OCI-LY1 (cell line): ENCODE data around the gene RPS6KA2.

Experiments
- H2AFZ ChIP-seq: fragments of 200-600 bp; sonication (generic), shearing (Covaris generic); 2 replicates; pipeline ENCODE4 v1.6.0; 2014; ENCODE audit warnings: antibody characterized with exemption, mild to moderate bottlenecking, low read length
- H3F3A ChIP-seq: fragments of 200-600 bp; sonication (generic), shearing (Covaris generic); 2 replicates; pipeline ENCODE4 v1.6.0; 2014; ENCODE audit warnings: mild to moderate bottlenecking, antibody characterized with exemption, low read length, moderate library complexity; ENCODE audit not compliant: insufficient read depth
- H3K27ac ChIP-seq: fragments of 200-600 bp; sonication (generic); 2 replicates; pipeline ENCODE4 v1.5.1; 2014; ENCODE audit warnings: low read length, mixed run types, mild to moderate bottlenecking, low read depth; ENCODE audit not compliant: poor library complexity, severe bottlenecking
- H3K27me3 ChIP-seq: fragments of 200-600 bp; sonication (generic); 2 replicates; pipeline ENCODE4 v1.6.0; 2014; ENCODE audit warnings: antibody characterized with exemption, mild to moderate bottlenecking, low read length, moderate library complexity; ENCODE audit not compliant: insufficient read depth
- H3K36me3 ChIP-seq: fragments of 200-600 bp; sonication (generic); 2 replicates; pipeline ENCODE4 v1.6.1; 2014; ENCODE audit warnings: mild to moderate bottlenecking, antibody characterized with exemption, low read length, moderate library complexity, mixed read lengths; ENCODE audit not compliant: insufficient read depth
- H3K4me1 ChIP-seq: fragments of 200-600 bp; sonication (generic); 2 replicates; pipeline ENCODE4 v1.5.1; 2014; ENCODE audit warnings: mild to moderate bottlenecking, low read length, moderate library complexity; ENCODE audit not compliant: insufficient read depth, severe bottlenecking
- H3K4me2 ChIP-seq: fragments of 200-600 bp; sonication (generic), shearing (Covaris generic); 2 replicates; pipeline ENCODE4 v1.6.1; 2014; ENCODE audit warnings: low read length
- H3K4me3 ChIP-seq: fragments of 200-600 bp; sonication (generic); 2 replicates; pipeline ENCODE4 v1.5.1; 2014; ENCODE audit warnings: low read length, low read depth, mild to moderate bottlenecking, mixed read lengths; ENCODE audit not compliant: poor library complexity, severe bottlenecking
- H3K79me2 ChIP-seq: fragments of 200-600 bp; shearing (Covaris generic); 2 replicates; pipeline ENCODE4 v1.6.1; 2016; ENCODE audit warnings: mixed run types, low read length, mixed read lengths; ENCODE audit not compliant: insufficient read depth
- H3K9ac ChIP-seq: fragments of 200-600 bp; sonication (generic), shearing (Covaris generic); 2 replicates; pipeline ENCODE4 v1.6.1; 2014; ENCODE audit warnings: mild to moderate bottlenecking, low read length, mixed read lengths
- H3K9me2 ChIP-seq: fragments of 200-600 bp; sonication (generic), shearing (Covaris generic); 2 replicates; pipeline ENCODE4 v1.6.1; 2014; ENCODE audit warnings: low read depth, mild to moderate bottlenecking, low read length, mixed read lengths
- H3K9me3 ChIP-seq: fragments of 200-600 bp; shearing (Covaris generic); 2 replicates; pipeline ENCODE4 v1.6.1; 2014; ENCODE audit warnings: low read length, mixed read lengths
- H4K20me1 ChIP-seq: fragments of 200-600 bp; sonication (generic), shearing (Covaris generic); 2 replicates; pipeline ENCODE4 v1.6.0; 2016; ENCODE audit warnings: mild to moderate bottlenecking, low read length; ENCODE audit not compliant: insufficient read depth
- CTCF ChIP-seq: fragments of 200-600 bp; sonication (generic), shearing (Covaris generic); IDR thresholded peaks from 2 replicates; pipeline ENCODE4 v1.5.1; 2017; ENCODE audit warnings: mild to moderate bottlenecking, antibody characterized with exemption, low read length, moderate library complexity, mixed read lengths
- EZH2 ChIP-seq: fragments of 200-600 bp; sonication (generic), shearing (Covaris generic); IDR thresholded peaks from 2 replicates; pipeline ENCODE4 v1.8.0; 2017; ENCODE audit warnings: borderline replicate concordance, mixed run types, mild to moderate bottlenecking, antibody characterized with exemption, low read length, moderate library complexity, mixed read lengths

The RPS6KA2 gene

GRCh38 chr6:166507380-166507779 is 119.7 kb downstream of the RPS6KA2 start:
- Histone ChIP-seq H3K79me2 (no peaks in the 10 kb centered on the region), H3K9me3 (no peaks in the 10 kb centered on the region), H3K4me2 (no peak overlapping the region), H3K27me3 (peaks cover 3% of the 10 kb centered on the region; the same call in 1 of the 2 replicates), H3K27ac (no peak overlapping the region), H4K20me1 (no peaks in the 10 kb centered on the region), H2AFZ (no peak overlapping the region), H3K9me2 (no peaks in the 10 kb centered on the region), H3K9ac (no peak overlapping the region), H3F3A (no peaks in the 10 kb centered on the region), H3K4me3 (no peak overlapping the region), H3K4me1 (peaks cover 6% of the 10 kb centered on the region), H3K36me3 (no peaks in the 10 kb centered on the region)
- TF ChIP-seq EZH2, result no peak
- TF ChIP-seq CTCF, result no peak

GRCh38 chr6:166505133-166505905 is 121.7 kb downstream of the RPS6KA2 start:
- Histone ChIP-seq H3K9me2 (no peaks in the 10 kb centered on the region), H3K4me2 (no peak overlapping the region), H3K79me2 (no peaks in the 10 kb centered on the region), H4K20me1 (no peaks in the 10 kb centered on the region), H2AFZ (no peak overlapping the region), H3F3A (no peaks in the 10 kb centered on the region), H3K4me3 (no peak overlapping the region), H3K36me3 (no peaks in the 10 kb centered on the region), H3K27ac (no peak overlapping the region), H3K27me3 (peaks cover 3% of the 10 kb centered on the region), H3K9me3 (no peaks in the 10 kb centered on the region), H3K9ac (no peak overlapping the region), H3K4me1 (peaks cover 6% of the 10 kb centered on the region)
- TF ChIP-seq EZH2 (no peak), CTCF (no peak)

- Histone ChIP-seq H3K4me1 (peaks cover 6% of the 10 kb centered on the region), H3K9me3 (no peaks in the 10 kb centered on the region), H3K4me2 (no peak overlapping the region), H3K27ac (no peak overlapping the region), H3K9me2 (no peaks in the 10 kb centered on the region), H3K4me3 (no peak overlapping the region), H2AFZ (no peak overlapping the region), H3K79me2 (no peaks in the 10 kb centered on the region), H3F3A (no peaks in the 10 kb centered on the region), H4K20me1 (no peaks in the 10 kb centered on the region), H3K27me3 (peaks cover 3% of the 10 kb centered on the region), H3K36me3 (no peaks in the 10 kb centered on the region; the same call in 1 of the 2 replicates), H3K9ac (no peak overlapping the region)
- TF ChIP-seq CTCF (no peak), EZH2 (no peak)
Observed at GRCh38 chr6:166504100-166504499, 123.0 kb downstream of the RPS6KA2 start.
